ENCODE measurements around the gene VMAC.

DNA sequence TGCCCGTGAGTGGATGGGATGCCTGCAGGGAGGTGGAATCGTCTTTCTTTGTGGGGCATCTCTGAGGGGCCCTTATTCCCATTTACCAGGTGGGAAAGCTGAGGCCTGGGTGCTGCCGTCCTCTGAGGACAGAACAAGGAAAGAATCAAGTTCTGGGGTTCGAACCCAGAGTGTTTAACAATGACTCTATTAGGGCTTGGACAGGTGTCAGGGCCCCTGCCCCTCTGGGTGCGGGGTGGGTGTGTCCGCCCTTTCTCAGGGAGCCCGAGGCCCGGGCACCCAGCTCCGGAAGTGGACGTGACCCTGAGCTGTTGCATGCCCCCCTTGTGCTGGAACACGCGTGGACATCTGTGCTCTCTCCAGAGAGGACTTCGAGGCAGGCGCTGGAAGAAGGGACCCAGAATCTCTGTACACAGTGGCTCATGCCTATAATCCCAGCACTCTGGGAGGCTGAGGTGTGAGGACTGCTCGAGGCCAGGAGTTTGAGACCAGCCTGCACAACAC, 11.8 kb upstream of the VMAC start:
- TF ChIP-seq, protein P1, sequence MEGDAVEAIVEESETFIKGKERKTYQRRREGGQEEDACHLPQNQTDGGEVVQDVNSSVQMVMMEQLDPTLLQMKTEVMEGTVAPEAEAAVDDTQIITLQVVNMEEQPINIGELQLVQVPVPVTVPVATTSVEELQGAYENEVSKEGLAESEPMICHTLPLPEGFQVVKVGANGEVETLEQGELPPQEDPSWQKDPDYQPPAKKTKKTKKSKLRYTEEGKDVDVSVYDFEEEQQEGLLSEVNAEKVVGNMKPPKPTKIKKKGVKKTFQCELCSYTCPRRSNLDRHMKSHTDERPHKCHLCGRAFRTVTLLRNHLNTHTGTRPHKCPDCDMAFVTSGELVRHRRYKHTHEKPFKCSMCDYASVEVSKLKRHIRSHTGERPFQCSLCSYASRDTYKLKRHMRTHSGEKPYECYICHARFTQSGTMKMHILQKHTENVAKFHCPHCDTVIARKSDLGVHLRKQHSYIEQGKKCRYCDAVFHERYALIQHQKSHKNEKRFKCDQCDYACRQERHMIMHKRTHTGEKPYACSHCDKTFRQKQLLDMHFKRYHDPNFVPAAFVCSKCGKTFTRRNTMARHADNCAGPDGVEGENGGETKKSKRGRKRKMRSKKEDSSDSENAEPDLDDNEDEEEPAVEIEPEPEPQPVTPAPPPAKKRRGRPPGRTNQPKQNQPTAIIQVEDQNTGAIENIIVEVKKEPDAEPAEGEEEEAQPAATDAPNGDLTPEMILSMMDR (IDR thresholded peaks at IDR 0.05; ENCODE audit: extremely low read depth in 1 of 2, insufficient read depth in 1 of 2, low read depth in 1 of 2, low read length in 2 of 2): no peak
- TF ChIP-seq POLR2A (IDR thresholded peaks at IDR 0.05; ENCODE audit: low read depth, low read length) (no peak), JUN (IDR thresholded peaks at IDR 0.05; ENCODE audit: borderline replicate concordance, insufficient read depth, insufficient read length, low read depth) (no peak)
